HG02884 (cell line): ENCODE data around the gene SIPA1L3.

Source experiments
- ATAC-seq: cut with Tn5 transposase; IDR thresholded peaks from one replicate; pipeline ENCODE4 v1.9.1; 2021; ENCODE audit warnings: mild to moderate bottlenecking, moderate library complexity; ENCODE audit not compliant: unreplicated experiment

Gene SIPA1L3

GRCh38 chr19:37991176-37991835 lies 84.3 kb downstream of the SIPA1L3 start:
- ATAC-seq, result no peak

- ATAC-seq, result no peak
Observed at GRCh38 chr19:37991841-37992248, 84.8 kb downstream of the SIPA1L3 start.

GRCh38 chr19:37992761-37993160 lies 85.8 kb downstream of the SIPA1L3 start:
- ATAC-seq, result no peak

GRCh38 chr19:37994823-37995130 lies 87.8 kb downstream of the SIPA1L3 start:
- no peak for ATAC-seq

GRCh38 chr19:37995346-37995745 lies 88.3 kb downstream of the SIPA1L3 start:
- no peak for ATAC-seq

- no peak for ATAC-seq
Observed at GRCh38 chr19:37997911-37998344, 90.9 kb downstream of the SIPA1L3 start.

GRCh38 chr19:37998801-37999308 lies 91.8 kb downstream of the SIPA1L3 start:
- no peak for ATAC-seq

GRCh38 chr19:37999309-38000213 lies 92.6 kb downstream of the SIPA1L3 start:
- ATAC-seq, result no peak

GRCh38 chr19:38001158-38001781 lies 94.3 kb downstream of the SIPA1L3 start:
- ATAC-seq, result no peak

- ATAC-seq, result no peak
Observed at GRCh38 chr19:38003438-38004185, 96.6 kb downstream of the SIPA1L3 start.

GRCh38 chr19:38004186-38004520 lies 97.1 kb downstream of the SIPA1L3 start:
- ATAC-seq, result no peak

- ATAC-seq, result no peak
Observed at GRCh38 chr19:38004521-38005223, 97.7 kb downstream of the SIPA1L3 start.

GRCh38 chr19:38005224-38005614 lies 98.2 kb downstream of the SIPA1L3 start:
- no peak for ATAC-seq

- ATAC-seq, result no peak
Observed at GRCh38 chr19:38006361-38007045, 99.5 kb downstream of the SIPA1L3 start.

- no peak for ATAC-seq
Observed at GRCh38 chr19:38009650-38010242, 102.7 kb downstream of the SIPA1L3 start.

GRCh38 chr19:38011426-38011825 lies 104.4 kb downstream of the SIPA1L3 start:
- no peak for ATAC-seq

- ATAC-seq, result no peak
Observed at GRCh38 chr19:38012290-38012689, 105.3 kb downstream of the SIPA1L3 start.

- no peak for ATAC-seq
Observed at GRCh38 chr19:38012944-38013343, 105.9 kb downstream of the SIPA1L3 start.

GRCh38 chr19:38013913-38014580 lies 107.0 kb downstream of the SIPA1L3 start:
- ATAC-seq, result no peak
